Stimulated activated naive B cell treated with anti-CD40 and anti-IgM and Interleukin-4, amounts not matched to agents 10 μg/mL and 1 μg/mL and 100 μg/mL, for 72 hours (primary cell): ENCODE data around the gene MIEN1.
"Not testable (repeated sequence)": the region's sequence is repeated elsewhere in the genome, so short reads cannot be mapped to it uniquely, and the experiment has no call there.

Source experiments
- ATAC-seq, 2 donors: fragments of 150-1000 bp; cut with Tn5 transposase; replicated peaks; 2 replicates each; pipeline ENCODE4 v1.10.0; 2021; ENCODE audit warnings: moderate library complexity in 1 of 2
- DNase-seq: peaks from one replicate; pipeline ENCODE4 v3.0.0; 2021
- H3K27ac Mint-ChIP-seq: one replicate; pipeline ENCODE4 v1.8.0; 2022; ENCODE audit warnings: mild to moderate bottlenecking, mixed read lengths
- H3K27me3 Mint-ChIP-seq, 2 donors: one replicate each; pipeline ENCODE4 v1.8.0; 2022; ENCODE audit warnings: mixed read lengths in 2 of 2
- H3K36me3 Mint-ChIP-seq, 2 donors: one replicate each; pipeline ENCODE4 v1.8.0; 2022; ENCODE audit warnings: mixed read lengths in 2 of 2, mild to moderate bottlenecking in 1 of 2
- H3K4me1 Mint-ChIP-seq, 2 donors: one replicate each; pipeline ENCODE4 v1.8.0; 2022; ENCODE audit warnings: mixed read lengths in 2 of 2, mild to moderate bottlenecking in 1 of 2
- H3K4me3 Mint-ChIP-seq, 2 donors: one replicate each; pipeline ENCODE4 v1.8.0; 2022; ENCODE audit warnings: mild to moderate bottlenecking in 2 of 2, mixed read lengths in 2 of 2, moderate library complexity in 1 of 2
- H3K9me3 Mint-ChIP-seq, 2 donors: one replicate each; pipeline ENCODE4 v1.8.0; 2022; ENCODE audit warnings: mixed read lengths in 2 of 2, mild to moderate bottlenecking in 1 of 2

MIEN1 gene

GRCh38 chr17:39751637-39752036, 21.3 kb upstream of the MIEN1 start:
- no peaks in the 10 kb centered on the region for H3K9me3 Mint-ChIP-seq
- H3K27ac Mint-ChIP-seq = no peak overlapping the region
- DNase-seq = no peak
- peaks cover 33 to 53% of the 10 kb centered on the region in 2 donors for H3K4me1 Mint-ChIP-seq
- H3K4me3 Mint-ChIP-seq = no peak overlapping the region
- peaks cover 4 to 8% of the 10 kb centered on the region in 2 donors for H3K36me3 Mint-ChIP-seq
- ATAC-seq = no peak
- no peaks in the 10 kb centered on the region for H3K27me3 Mint-ChIP-seq

- Mint-ChIP-seq H3K4me1 (peaks cover 28 to 47% of the 10 kb centered on the region in 2 donors), H3K4me3 (no peak overlapping the region), H3K27me3 (no peaks in the 10 kb centered on the region), H3K36me3 (peaks cover 4% of the 10 kb centered on the region in 2 donors), H3K27ac (no peak overlapping the region), H3K9me3 (no peaks in the 10 kb centered on the region)
- ATAC-seq = no peak
- DNase-seq = no peak
Observed at GRCh38 chr17:39751016-39751543, 20.7 kb upstream of the MIEN1 start.

- no peak overlapping the region for H3K4me3 Mint-ChIP-seq
Observed at GRCh38 chr17:39750131-39751015, 20.0 kb upstream of the MIEN1 start.

GRCh38 chr17:39748444-39749034, 18.2 kb upstream of the MIEN1 start:
- not testable (repeated sequence) for ATAC-seq

More at GRCh38 chr17:39750131-39751015, 20.0 kb upstream of the MIEN1 start:
- ATAC-seq (no peak), DNase-seq (no peak)
- H3K27ac Mint-ChIP-seq = peak overlapping the region; percentile 67
- H3K27me3 Mint-ChIP-seq = no peaks in the 10 kb centered on the region
- H3K4me1 Mint-ChIP-seq = peaks cover 20 to 40% of the 10 kb centered on the region in 2 donors
- peaks cover 3 to 4% of the 10 kb centered on the region in 2 donors for H3K36me3 Mint-ChIP-seq
- no peaks in the 10 kb centered on the region for H3K9me3 Mint-ChIP-seq

GRCh38 chr17:39747745-39748144, 17.4 kb upstream of the MIEN1 start:
- H3K27ac Mint-ChIP-seq = no peak overlapping the region

More at GRCh38 chr17:39748444-39749034, 18.2 kb upstream of the MIEN1 start:
- not testable (repeated sequence) for H3K27ac Mint-ChIP-seq, DNase-seq, H3K4me3 Mint-ChIP-seq, H3K27me3 Mint-ChIP-seq, H3K9me3 Mint-ChIP-seq, H3K36me3 Mint-ChIP-seq
- peaks cover 13 to 31% of the 10 kb centered on the region in 2 donors for H3K4me1 Mint-ChIP-seq

GRCh38 chr17:39746145-39746461, 15.8 kb upstream of the MIEN1 start:
- DNase-seq = no peak
- H3K4me3 Mint-ChIP-seq = no peak overlapping the region
- no peaks in the 10 kb centered on the region for H3K9me3 Mint-ChIP-seq
- peak overlapping the region; percentile 51 for H3K27ac Mint-ChIP-seq
- no peak for ATAC-seq
- H3K36me3 Mint-ChIP-seq = no peaks in the 10 kb centered on the region
- H3K27me3 Mint-ChIP-seq = peaks cover 2 to 11% of the 10 kb centered on the region in 2 donors
- peaks cover 0 to 7% of the 10 kb centered on the region in 2 donors for H3K4me1 Mint-ChIP-seq

More at GRCh38 chr17:39747745-39748144, 17.4 kb upstream of the MIEN1 start:
- no peak for DNase-seq
- H3K4me3 Mint-ChIP-seq = no peak overlapping the region
- H3K4me1 Mint-ChIP-seq = peaks cover 6 to 23% of the 10 kb centered on the region in 2 donors
- H3K27me3 Mint-ChIP-seq = peaks cover 0 to under 1% of the 10 kb centered on the region in 2 donors
- ATAC-seq = no peak
- H3K9me3 Mint-ChIP-seq = no peaks in the 10 kb centered on the region
- H3K36me3 Mint-ChIP-seq = peaks cover 0 to 3% of the 10 kb centered on the region in 2 donors

GRCh38 chr17:39745335-39746144, 15.2 kb upstream of the MIEN1 start:
- Mint-ChIP-seq H3K4me1 (peaks cover 3 to 8% of the 10 kb centered on the region in 2 donors), H3K27me3 (peaks cover 7 to 15% of the 10 kb centered on the region in 2 donors), H3K4me3 (no peak overlapping the region), H3K9me3 (no peaks in the 10 kb centered on the region), H3K27ac (peak overlapping the region; percentile 51), H3K36me3 (no peaks in the 10 kb centered on the region)
- ATAC-seq (no peak), DNase-seq (no peak)

GRCh38 chr17:39744836-39745215, 14.5 kb upstream of the MIEN1 start:
- H3K4me1 Mint-ChIP-seq = peaks cover 10 to 16% of the 10 kb centered on the region in 2 donors
- peaks cover 14 to 22% of the 10 kb centered on the region in 2 donors for H3K27me3 Mint-ChIP-seq
- no peaks in the 10 kb centered on the region for H3K36me3 Mint-ChIP-seq
- H3K27ac Mint-ChIP-seq = no peak overlapping the region
- no peak overlapping the region for H3K4me3 Mint-ChIP-seq
- H3K9me3 Mint-ChIP-seq = no peaks in the 10 kb centered on the region
- ATAC-seq (no peak), DNase-seq (no peak)

GRCh38 chr17:39744075-39744835, 13.9 kb upstream of the MIEN1 start:
- ATAC-seq (no peak), DNase-seq (no peak)
- H3K4me3 Mint-ChIP-seq = no peak overlapping the region
- H3K27me3 Mint-ChIP-seq = peaks cover 20 to 24% of the 10 kb centered on the region in 2 donors
- no peaks in the 10 kb centered on the region for H3K36me3 Mint-ChIP-seq
- H3K9me3 Mint-ChIP-seq = no peaks in the 10 kb centered on the region
- H3K27ac Mint-ChIP-seq = peak overlapping the region; percentile 42
- H3K4me1 Mint-ChIP-seq = peaks cover 14 to 17% of the 10 kb centered on the region in 2 donors

- no peak for DNase-seq
- Mint-ChIP-seq H3K9me3 (no peaks in the 10 kb centered on the region), H3K27ac (no peak overlapping the region), H3K36me3 (no peaks in the 10 kb centered on the region), H3K4me1 (peaks cover 21 to 28% of the 10 kb centered on the region in 2 donors), H3K27me3 (peaks cover 32 to 34% of the 10 kb centered on the region in 2 donors), H3K4me3 (no peak overlapping the region)
- no peak for ATAC-seq
Observed at GRCh38 chr17:39742856-39743436, 12.6 kb upstream of the MIEN1 start.

- ATAC-seq (no peak), DNase-seq (no peak)
- peaks cover 38 to 39% of the 10 kb centered on the region in 2 donors for H3K27me3 Mint-ChIP-seq
- no peaks in the 10 kb centered on the region for H3K36me3 Mint-ChIP-seq
- H3K9me3 Mint-ChIP-seq = no peaks in the 10 kb centered on the region
- H3K4me1 Mint-ChIP-seq = peaks cover 24 to 34% of the 10 kb centered on the region in 2 donors
- no peak overlapping the region for H3K4me3 Mint-ChIP-seq
- H3K27ac Mint-ChIP-seq = no peak overlapping the region
Observed at GRCh38 chr17:39742126-39742855, 12.0 kb upstream of the MIEN1 start.

GRCh38 chr17:39740357-39741111, 10.2 kb upstream of the MIEN1 start:
- Mint-ChIP-seq H3K4me3 (peak overlapping the region in 1 of 2 donors; percentile 78), H3K27ac (no peak overlapping the region), H3K4me1 (peaks cover 27 to 39% of the 10 kb centered on the region in 2 donors), H3K27me3 (peaks cover 51 to 52% of the 10 kb centered on the region in 2 donors), H3K9me3 (no peaks in the 10 kb centered on the region), H3K36me3 (peaks cover 0 to 2% of the 10 kb centered on the region in 2 donors)
- DNase-seq (no peak), ATAC-seq (no peak)
